ENCODE results near the gene FSTL4. TPM values are rescaled to one million over a fixed set of nuclear protein-coding genes. Genes with fewer than 3 reads are reported as not detected.

FSTL4 gene
- total RNA-seq, 2 donors from 2014 or later = 0.46 TPM; not detected in 1

GRCh38 chr5:133159543-133159942, 452.8 kb downstream of the FSTL4 start:
- no peak for DNase-seq (ENCODE audit: low spot score)
- intact Hi-C loops (cut with DNase I) = no loop called here

- intact Hi-C loops (cut with DNase I) = loop anchor here in 1 of 2 donors (1.0 kb wide), 1 partner anchor 19 kb away; no protein-coding TSS in a partner anchor
- DNase-seq (ENCODE audit: low spot score) = no peak
Measured at GRCh38 chr5:133155326-133155969, 456.9 kb downstream of the FSTL4 start.

DNA sequence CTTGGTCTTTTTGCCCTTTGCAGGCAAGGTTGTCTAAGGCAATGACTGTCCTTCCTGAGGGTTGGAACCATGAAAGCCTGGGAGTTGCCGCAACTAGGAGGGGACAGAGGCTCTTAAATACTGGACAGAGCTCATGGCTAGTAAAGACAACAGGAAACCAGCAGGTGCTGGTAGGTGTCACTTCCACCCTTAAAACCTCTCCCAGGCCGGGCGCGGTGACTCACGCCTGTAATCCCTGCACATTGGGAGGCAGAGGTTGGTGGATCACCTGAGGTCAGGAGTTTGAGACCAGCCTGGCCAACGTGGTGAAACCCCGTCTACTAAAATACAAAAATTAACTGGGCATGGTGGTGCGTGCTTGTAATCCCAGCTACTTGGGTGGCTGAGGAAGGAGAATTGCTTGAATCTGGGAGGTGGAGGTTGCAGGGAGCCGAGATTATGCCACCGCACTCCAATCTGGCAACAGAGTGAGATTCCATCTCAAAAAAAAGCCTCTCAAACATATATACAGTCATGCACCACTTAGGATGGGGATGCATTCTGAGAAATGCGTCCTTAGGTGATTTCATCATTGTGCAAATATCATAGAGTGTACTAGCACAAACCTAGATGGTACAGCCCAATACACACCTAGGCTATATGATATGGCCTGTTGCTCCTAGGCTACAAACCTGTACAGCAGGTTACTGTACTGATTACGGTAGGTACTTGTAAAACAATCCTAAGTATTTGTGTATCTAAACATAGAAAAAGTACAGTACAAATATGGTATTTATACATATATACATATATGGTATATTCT, 457.9 kb downstream of the FSTL4 start:
- intact Hi-C loops (cut with DNase I) = loop anchor here in 1 of 2 donors (1.0 kb wide), 1 partner anchor 20 kb away; no protein-coding TSS in a partner anchor
- DNase-seq (ENCODE audit: low spot score) = no peak

DNA sequence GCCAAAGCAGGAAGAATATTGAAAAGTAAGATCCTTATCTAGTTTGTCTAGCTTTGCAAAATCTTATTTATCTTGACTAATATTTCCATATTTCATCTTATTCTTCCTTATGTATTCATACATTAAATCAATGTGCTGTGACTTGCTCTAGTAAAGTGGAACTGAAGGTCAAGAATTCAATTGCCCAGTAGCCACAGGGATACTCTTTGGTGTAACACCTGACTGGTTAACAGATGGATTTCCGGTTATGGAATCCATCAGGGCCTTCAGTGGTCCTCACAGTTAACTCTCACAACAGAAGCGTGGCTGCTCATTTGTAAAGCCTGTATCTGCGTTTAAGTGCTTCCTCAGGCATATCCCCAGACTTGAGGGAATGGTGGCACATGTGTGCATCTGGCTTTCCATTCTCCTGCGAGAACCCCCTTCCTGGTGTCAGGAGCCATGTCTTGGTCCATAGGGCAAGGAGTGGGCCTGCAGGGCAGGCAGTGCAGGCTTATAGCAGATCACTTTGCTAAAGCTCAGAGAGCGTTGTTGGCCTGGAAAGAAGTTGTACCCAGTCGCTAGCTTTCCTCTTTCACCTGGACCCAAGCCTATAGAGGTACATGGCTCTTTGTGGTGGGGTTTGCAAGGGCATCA, 461.3 kb downstream of the FSTL4 start:
- intact Hi-C loops (cut with DNase I) = no loop called here

GRCh38 chr5:133149345-133149744, 463.0 kb downstream of the FSTL4 start:
- intact Hi-C loops (cut with DNase I) = no loop called here
- DNase-seq (ENCODE audit: low spot score) = no peak

More for the DNA sequence above, 461.3 kb downstream of the FSTL4 start:
- DNase-seq (ENCODE audit: low spot score) = no peak

DNA sequence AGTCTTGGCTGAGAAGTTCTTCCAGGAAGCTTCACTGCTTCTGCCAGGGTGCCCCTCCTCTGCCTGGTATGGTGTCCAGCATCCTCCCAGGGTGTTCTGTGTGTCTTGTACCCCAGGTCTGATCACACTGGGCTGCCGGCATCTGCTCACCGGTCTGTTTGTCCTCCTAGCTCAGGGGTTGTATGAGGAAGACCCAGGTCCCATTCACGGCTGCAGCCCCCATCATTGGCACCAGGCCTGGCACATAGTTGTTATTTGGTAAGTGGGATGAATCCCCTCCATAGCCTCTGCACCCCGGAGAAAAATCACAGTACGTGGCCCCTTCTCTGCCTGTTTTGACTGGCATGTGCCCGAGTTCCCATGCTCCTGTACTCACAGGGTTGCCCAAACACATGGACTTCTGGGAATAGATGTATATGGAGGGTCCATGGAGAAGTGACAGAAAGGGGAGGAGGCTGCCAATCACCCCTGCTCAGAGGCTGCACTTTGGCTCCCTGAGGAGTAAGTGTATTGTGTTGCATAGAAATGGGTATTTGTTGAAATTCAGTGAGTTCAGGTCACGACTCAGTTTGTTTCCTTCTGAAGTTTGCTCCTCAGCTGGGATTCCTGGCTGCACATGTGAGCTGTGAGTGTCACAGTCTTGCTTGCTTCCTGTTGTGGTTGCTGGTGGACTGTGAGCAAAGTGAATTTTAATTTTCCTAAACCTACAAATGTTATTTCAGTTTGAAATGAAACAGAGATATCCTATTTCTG, 464.4 kb downstream of the FSTL4 start:
- no peak for DNase-seq (ENCODE audit: low spot score)
- intact Hi-C loops (cut with DNase I) = no loop called here

DNA sequence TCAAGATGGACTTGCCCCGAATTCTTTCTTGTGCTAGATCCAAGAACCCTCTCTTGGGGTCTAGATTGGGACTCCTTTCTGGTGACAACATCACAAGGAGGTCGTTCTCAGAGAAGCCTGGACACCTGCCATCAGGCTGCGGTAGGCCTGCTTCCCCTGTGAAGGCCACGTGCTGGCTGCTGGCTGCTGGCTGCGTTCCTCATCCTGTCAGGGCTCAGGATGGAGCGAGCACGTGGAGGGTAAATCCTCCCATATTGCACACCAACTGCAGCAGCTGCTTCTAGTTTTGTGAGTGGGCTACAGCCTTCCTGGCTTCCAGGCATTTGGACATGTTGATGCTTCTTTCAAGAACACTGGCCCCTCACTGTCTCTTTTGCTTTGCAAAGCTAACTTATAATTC, 464.9 kb downstream of the FSTL4 start:
- intact Hi-C loops (cut with DNase I) = no loop called here
- DNase-seq (ENCODE audit: low spot score) = no peak

Small RNA genes lying within 50 kb of the gene (microRNA-seq; reads per million reads assigned to microRNA genes)
- 0 reads per million in 2 donors for gene MIR1289-2 (ENCODE audit: borderline microRNAs expressed in 2 of 2)
